Esophagus muscularis mucosa (tissue), 3 donors: ENCODE results near the gene TBC1D10A.

Experiments
- CTCF ChIP-seq, 3 experiments: fragments of 200-600 bp in 2 of 3; fragments of 450-650 bp in 1 of 3; sonication (generic) in 2 of 3; IDR thresholded peaks; one replicate each; pipeline ENCODE4 v1.5.1; 2017 to 2019; ENCODE audit warnings: antibody characterized with exemption in 3 of 3, mild to moderate bottlenecking in 2 of 3, moderate library complexity in 1 of 3
- POLR2A ChIP-seq: fragments of 450-650 bp; IDR thresholded peaks from one replicate; pipeline ENCODE4 v1.6.1; 2017; ENCODE audit warnings: antibody characterized with exemption, moderate library complexity, mild to moderate bottlenecking, low read depth
- POLR2AphosphoS5 ChIP-seq, 2 donors: sonication (generic); formaldehyde crosslinking; IDR thresholded peaks; one replicate each; pipeline ENCODE4 v1.6.1; 2017; ENCODE audit warnings: antibody characterized with exemption in 2 of 2

DNA sequence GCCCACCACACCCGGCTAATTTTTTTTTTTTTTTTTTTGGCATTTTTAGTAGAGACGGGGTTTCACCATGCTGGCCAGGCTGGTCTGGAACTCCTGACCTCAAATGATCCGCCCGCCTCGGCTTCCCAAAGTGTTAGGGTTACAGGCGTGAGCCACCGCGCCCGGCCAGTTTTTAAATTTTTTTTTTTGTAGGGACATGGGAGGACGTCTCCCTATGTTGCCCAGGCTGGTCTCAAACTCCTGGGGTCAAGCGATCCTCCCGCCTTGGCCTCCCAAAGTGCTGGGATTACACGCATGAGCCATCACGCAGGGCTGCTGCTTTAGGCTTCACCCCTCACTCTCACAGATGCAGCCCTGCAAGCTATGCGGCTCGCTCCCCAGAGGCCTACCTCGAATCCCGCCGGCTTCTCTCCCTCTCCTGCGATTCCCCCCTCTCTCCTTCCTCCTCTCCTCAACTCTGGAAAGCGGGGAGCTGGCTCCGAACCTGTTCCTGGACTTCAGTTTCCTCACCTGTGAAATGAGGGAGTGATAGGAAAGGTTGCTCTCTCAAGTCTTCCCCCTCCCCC is 31.0 kb upstream of the TBC1D10A start:
- TF ChIP-seq CTCF (IDR thresholded peaks at IDR 0.05) (no peak), POLR2A (no peak), POLR2AphosphoS5 (IDR thresholded peaks at IDR 0.05) (no peak)
